ENCODE data around the gene CRIP2. TPM values are rescaled to one million over a fixed set of nuclear protein-coding genes. Genes with fewer than 3 reads are reported as not detected.

Gene CRIP2
- polyA plus RNA-seq, 1 donor from 2014 or later, result 214 TPM

DNA sequence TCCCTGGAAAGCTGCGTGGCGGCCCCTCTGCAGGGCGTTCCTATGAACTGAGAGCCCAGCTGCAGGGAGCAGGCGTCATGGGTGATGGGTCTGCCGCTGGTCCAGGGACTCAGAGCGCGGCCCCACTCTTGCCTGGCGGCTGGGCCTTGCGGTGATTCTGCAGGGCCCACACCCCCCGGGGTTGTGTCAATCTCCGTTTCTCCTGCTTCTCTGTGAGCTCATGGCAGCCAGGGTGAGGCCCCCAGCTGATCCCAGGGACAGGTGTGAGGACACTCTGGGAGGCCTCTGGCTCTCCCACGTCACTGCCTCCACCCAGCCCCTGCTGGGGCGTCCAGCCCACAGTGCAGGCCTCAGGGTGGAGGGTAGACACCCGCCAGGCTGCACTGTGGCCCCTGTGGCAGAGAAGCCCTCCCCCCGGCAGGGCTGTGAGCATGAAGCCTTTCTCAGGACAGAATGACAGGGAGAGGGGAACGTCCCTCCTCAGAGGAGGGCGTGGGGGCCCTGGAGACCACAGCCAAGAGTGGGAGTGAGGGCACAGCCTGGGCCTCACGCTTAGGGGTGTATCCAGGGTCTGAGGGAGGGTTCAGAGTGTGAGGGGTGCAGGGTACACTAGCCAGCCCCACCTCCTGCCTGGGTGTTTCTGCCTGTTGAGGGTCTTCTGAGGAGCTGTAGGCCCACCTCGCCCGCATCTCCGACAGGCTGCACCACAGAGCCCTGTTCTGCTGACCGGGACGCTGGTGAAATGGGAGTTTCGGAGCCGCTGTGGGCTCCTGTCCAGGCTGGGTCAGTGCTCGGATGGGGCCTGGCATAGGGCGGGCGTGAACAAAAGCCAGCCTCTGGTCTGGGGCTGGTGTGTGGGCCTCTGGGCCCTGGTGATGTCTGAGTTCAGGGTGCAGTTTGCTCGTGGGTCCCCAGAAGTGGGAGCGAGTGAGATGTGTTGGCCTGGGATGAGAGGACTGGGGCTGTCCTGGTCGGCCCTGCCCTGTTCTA, 26.7 kb upstream of the CRIP2 start:
- Histone ChIP-seq H3K36me3 (ENCODE audit: insufficient read depth, low read length) (no peaks in the 10 kb centered on the region), H3K4me2 (ENCODE audit: low read length) (no peak overlapping the region), H3K4me3 (ENCODE audit: low read length) (no peak overlapping the region), H3K79me2 (replicated peaks; ENCODE audit: insufficient read depth, low read length) (no peaks in the 10 kb centered on the region), H3F3A (ENCODE audit: insufficient read depth, low read length, poor library complexity, severe bottlenecking) (no peaks in the 10 kb centered on the region), H3K9ac (ENCODE audit: low read length) (no peak overlapping the region), H4K20me1 (ENCODE audit: insufficient read depth) (no peaks in the 10 kb centered on the region), H3K27me3 (ENCODE audit: insufficient read depth, low read depth, low read length) (no peaks in the 10 kb centered on the region), H3K9me3 (ENCODE audit: low read length) (no peaks in the 10 kb centered on the region), H3K27ac (ENCODE audit: low read length) (no peak overlapping the region), H2AFZ (ENCODE audit: low read depth, low read length) (no peak overlapping the region), H3K9me2 (ENCODE audit: insufficient read depth, low read length) (no peaks in the 10 kb centered on the region)
- TF ChIP-seq SMC3 (conservative IDR thresholded peaks at IDR 0.05; ENCODE audit: poor library complexity), result no peak
- TF ChIP-seq MXI1 (conservative IDR thresholded peaks at IDR 0.05; ENCODE audit: poor library complexity, severe bottlenecking), result no peak
- TF ChIP-seq TAF1 (IDR thresholded peaks at IDR 0.05; ENCODE audit: low read depth), result no peak
- TF ChIP-seq, protein P1, sequence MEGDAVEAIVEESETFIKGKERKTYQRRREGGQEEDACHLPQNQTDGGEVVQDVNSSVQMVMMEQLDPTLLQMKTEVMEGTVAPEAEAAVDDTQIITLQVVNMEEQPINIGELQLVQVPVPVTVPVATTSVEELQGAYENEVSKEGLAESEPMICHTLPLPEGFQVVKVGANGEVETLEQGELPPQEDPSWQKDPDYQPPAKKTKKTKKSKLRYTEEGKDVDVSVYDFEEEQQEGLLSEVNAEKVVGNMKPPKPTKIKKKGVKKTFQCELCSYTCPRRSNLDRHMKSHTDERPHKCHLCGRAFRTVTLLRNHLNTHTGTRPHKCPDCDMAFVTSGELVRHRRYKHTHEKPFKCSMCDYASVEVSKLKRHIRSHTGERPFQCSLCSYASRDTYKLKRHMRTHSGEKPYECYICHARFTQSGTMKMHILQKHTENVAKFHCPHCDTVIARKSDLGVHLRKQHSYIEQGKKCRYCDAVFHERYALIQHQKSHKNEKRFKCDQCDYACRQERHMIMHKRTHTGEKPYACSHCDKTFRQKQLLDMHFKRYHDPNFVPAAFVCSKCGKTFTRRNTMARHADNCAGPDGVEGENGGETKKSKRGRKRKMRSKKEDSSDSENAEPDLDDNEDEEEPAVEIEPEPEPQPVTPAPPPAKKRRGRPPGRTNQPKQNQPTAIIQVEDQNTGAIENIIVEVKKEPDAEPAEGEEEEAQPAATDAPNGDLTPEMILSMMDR (IDR thresholded peaks at IDR 0.05; ENCODE audit: poor library complexity, severe bottlenecking), result no peak
- TF ChIP-seq POLR2AphosphoS5 (IDR thresholded peaks at IDR 0.05), result no peak
- TF ChIP-seq, protein P2, sequence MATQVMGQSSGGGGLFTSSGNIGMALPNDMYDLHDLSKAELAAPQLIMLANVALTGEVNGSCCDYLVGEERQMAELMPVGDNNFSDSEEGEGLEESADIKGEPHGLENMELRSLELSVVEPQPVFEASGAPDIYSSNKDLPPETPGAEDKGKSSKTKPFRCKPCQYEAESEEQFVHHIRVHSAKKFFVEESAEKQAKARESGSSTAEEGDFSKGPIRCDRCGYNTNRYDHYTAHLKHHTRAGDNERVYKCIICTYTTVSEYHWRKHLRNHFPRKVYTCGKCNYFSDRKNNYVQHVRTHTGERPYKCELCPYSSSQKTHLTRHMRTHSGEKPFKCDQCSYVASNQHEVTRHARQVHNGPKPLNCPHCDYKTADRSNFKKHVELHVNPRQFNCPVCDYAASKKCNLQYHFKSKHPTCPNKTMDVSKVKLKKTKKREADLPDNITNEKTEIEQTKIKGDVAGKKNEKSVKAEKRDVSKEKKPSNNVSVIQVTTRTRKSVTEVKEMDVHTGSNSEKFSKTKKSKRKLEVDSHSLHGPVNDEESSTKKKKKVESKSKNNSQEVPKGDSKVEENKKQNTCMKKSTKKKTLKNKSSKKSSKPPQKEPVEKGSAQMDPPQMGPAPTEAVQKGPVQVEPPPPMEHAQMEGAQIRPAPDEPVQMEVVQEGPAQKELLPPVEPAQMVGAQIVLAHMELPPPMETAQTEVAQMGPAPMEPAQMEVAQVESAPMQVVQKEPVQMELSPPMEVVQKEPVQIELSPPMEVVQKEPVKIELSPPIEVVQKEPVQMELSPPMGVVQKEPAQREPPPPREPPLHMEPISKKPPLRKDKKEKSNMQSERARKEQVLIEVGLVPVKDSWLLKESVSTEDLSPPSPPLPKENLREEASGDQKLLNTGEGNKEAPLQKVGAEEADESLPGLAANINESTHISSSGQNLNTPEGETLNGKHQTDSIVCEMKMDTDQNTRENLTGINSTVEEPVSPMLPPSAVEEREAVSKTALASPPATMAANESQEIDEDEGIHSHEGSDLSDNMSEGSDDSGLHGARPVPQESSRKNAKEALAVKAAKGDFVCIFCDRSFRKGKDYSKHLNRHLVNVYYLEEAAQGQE (IDR thresholded peaks at IDR 0.05; ENCODE audit: borderline replicate concordance), result no peak
- no peak for TF ChIP-seq EP300 (conservative IDR thresholded peaks at IDR 0.05; ENCODE audit: poor library complexity, severe bottlenecking)
- no peak for TF ChIP-seq EZH2 (IDR thresholded peaks at IDR 0.05; ENCODE audit: borderline replicate concordance, insufficient read depth, low read length, poor library complexity, severe bottlenecking)
- no peak for TF ChIP-seq RAD21 (conservative IDR thresholded peaks at IDR 0.05)

DNA sequence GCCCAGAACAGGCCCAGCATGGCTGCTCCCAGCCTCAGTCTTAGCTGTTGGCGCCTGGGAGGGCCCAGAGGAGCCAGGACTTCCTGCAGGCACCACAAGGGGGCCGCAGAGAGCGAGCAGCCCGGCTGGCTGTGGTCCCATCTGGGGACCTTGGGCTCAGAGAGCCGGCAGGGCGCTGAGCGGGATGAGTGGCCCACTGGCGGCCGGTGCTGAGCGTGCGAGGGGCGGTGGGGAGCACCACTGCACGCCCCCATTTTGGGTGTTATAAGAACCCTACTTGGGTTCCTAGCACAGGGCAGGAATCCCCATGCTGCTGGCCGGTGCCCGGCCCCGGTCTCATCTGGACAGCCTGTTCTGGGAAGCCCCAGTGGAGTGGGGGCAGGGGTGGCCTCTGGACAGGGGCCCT, 25.9 kb upstream of the CRIP2 start:
- Histone ChIP-seq H3K4me2 (ENCODE audit: low read length) (no peak overlapping the region), H3K79me2 (replicated peaks; ENCODE audit: insufficient read depth, low read length) (no peaks in the 10 kb centered on the region), H4K20me1 (ENCODE audit: insufficient read depth) (no peaks in the 10 kb centered on the region), H2AFZ (ENCODE audit: low read depth, low read length) (no peak overlapping the region), H3K9me3 (ENCODE audit: low read length) (no peaks in the 10 kb centered on the region), H3K36me3 (ENCODE audit: insufficient read depth, low read length) (no peaks in the 10 kb centered on the region), H3K27me3 (ENCODE audit: insufficient read depth, low read depth, low read length) (no peaks in the 10 kb centered on the region), H3F3A (ENCODE audit: insufficient read depth, low read length, poor library complexity, severe bottlenecking) (no peaks in the 10 kb centered on the region), H3K9me2 (ENCODE audit: insufficient read depth, low read length) (no peaks in the 10 kb centered on the region), H3K9ac (ENCODE audit: low read length) (no peak overlapping the region), H3K4me3 (ENCODE audit: low read length) (no peak overlapping the region), H3K27ac (ENCODE audit: low read length) (no peak overlapping the region)
- TF ChIP-seq POLR2AphosphoS5 (IDR thresholded peaks at IDR 0.05), result no peak
- TF ChIP-seq, protein P1 (IDR thresholded peaks at IDR 0.05; ENCODE audit: poor library complexity, severe bottlenecking), result peak; percentile 49
- TF ChIP-seq, protein P2 (IDR thresholded peaks at IDR 0.05; ENCODE audit: borderline replicate concordance), result no peak
- TF ChIP-seq RAD21 (conservative IDR thresholded peaks at IDR 0.05), result no peak
- no peak for TF ChIP-seq TAF1 (IDR thresholded peaks at IDR 0.05; ENCODE audit: low read depth)
- TF ChIP-seq EZH2 (IDR thresholded peaks at IDR 0.05; ENCODE audit: borderline replicate concordance, insufficient read depth, low read length, poor library complexity, severe bottlenecking), result no peak
- peak; percentile 42 for TF ChIP-seq SMC3 (conservative IDR thresholded peaks at IDR 0.05; ENCODE audit: poor library complexity)

Data from neural cell (in vitro differentiated cells).